GM12878 (cell line): ENCODE data around the gene ADRA2B. TPM values are rescaled to one million over a fixed set of nuclear protein-coding genes. Genes with fewer than 3 reads are reported as not detected.

ENCODE experiments used
- BCLAF1 ChIP-seq: fragments of 450-650 bp; IDR thresholded peaks from 2 replicates; pipeline ENCODE4 v1.6.1; 2017; ENCODE audit warnings: antibody characterized with exemption, mild to moderate bottlenecking, moderate library complexity
- CBFB ChIP-seq: IDR thresholded peaks from 2 replicates; pipeline ENCODE4 v1.6.1; 2016; ENCODE audit warnings: antibody characterized with exemption, low read depth
- CBX5 ChIP-seq: sonication (generic); IDR thresholded peaks from 2 replicates; pipeline ENCODE4 v1.6.1; 2016; ENCODE audit warnings: low read depth, moderate library complexity, mild to moderate bottlenecking, inconsistent platforms
- CEBPB ChIP-seq, 2 experiments: fragments of 150-350 bp in 1 of 2; IDR thresholded peaks; 2 replicates each; pipeline ENCODE4 v1.6.1; 2012 to 2014; ENCODE audit warnings: low read depth in 2 of 2, low read length in 2 of 2, borderline replicate concordance in 1 of 2, inconsistent platforms in 1 of 2
- E2F8 ChIP-seq: fragments of 450-650 bp; IDR thresholded peaks from 2 replicates; pipeline ENCODE4 v1.6.1; 2018; ENCODE audit warnings: mild to moderate bottlenecking, low read depth, moderate library complexity; ENCODE audit not compliant: partially characterized antibody
- NKRF ChIP-seq: fragments of 450-650 bp; conservative IDR thresholded peaks from 2 replicates; pipeline ENCODE4 v1.6.1; 2017; ENCODE audit warnings: mild to moderate bottlenecking, moderate library complexity
- NR2C1 ChIP-seq: fragments of 450-650 bp; IDR thresholded peaks from 2 replicates; pipeline ENCODE4 v1.6.1; 2017; ENCODE audit warnings: antibody characterized with exemption, mild to moderate bottlenecking, moderate library complexity
- NR2C2 ChIP-seq: IDR thresholded peaks from 2 replicates; pipeline ENCODE4 v1.6.1; 2011; ENCODE audit warnings: borderline replicate concordance, low read depth; ENCODE audit not compliant: control insufficient read depth, insufficient read length
- PRDM15 ChIP-seq: fragments of 450-650 bp; formaldehyde crosslinking; IDR thresholded peaks from 2 replicates; pipeline ENCODE4 v1.4.0; 2020; ENCODE audit warnings: mild to moderate bottlenecking, moderate library complexity
- TARDBP ChIP-seq: IDR thresholded peaks from 2 replicates; pipeline ENCODE4 v1.6.1; 2016; ENCODE audit warnings: borderline replicate concordance
- ZBTB4 ChIP-seq: fragments of 450-650 bp; formaldehyde crosslinking; IDR thresholded peaks from 2 replicates; pipeline ENCODE4 v1.4.0; 2022; ENCODE audit warnings: mild to moderate bottlenecking, moderate library complexity
- ZNF217 ChIP-seq: fragments of 450-650 bp; IDR thresholded peaks from 2 replicates; pipeline ENCODE4 v1.6.1; 2017; ENCODE audit warnings: antibody characterized with exemption, mild to moderate bottlenecking
- ZNF274 ChIP-seq: IDR thresholded peaks from one replicate; pipeline ENCODE4 v1.8.0; 2011; ENCODE audit not compliant: insufficient read length, insufficient read depth
- polyA plus RNA-seq, 11 experiments: library from polyadenylated mRNA; depleted of rRNA in 4 of 11; unstranded in 6 of 11; stranded (reverse) in 5 of 11; fragments of >200 nt; fragmentation: Nextera tagmentation in 4 of 11; fragmentation: Illumina TruSeq in 1 of 11; extraction: Ambion mirVana in 4 of 11; extraction: Trizol in 1 of 11; gene quantifications; 1 replicate in 1 of 11; 2 replicates in 10 of 11; pipeline versions ENCODE4 v1.2.1 to v1.2.3, GENCODE V29; 2011 to 2016; ENCODE audit warnings: inconsistent platforms in 2 of 11, missing spikeins in 2 of 11, low read depth in 1 of 11
- total RNA-seq, 4 experiments: library from RNA; depleted of rRNA in 3 of 4; stranded (reverse); fragments of >200 nt in 3 of 4; fragmentation: Illumina TruSeq in 1 of 4; extraction: Trizol in 1 of 4; gene quantifications; 2 replicates each; pipeline versions ENCODE4 v1.2.1 to v1.2.3, GENCODE V29; 2013 to 2021

The ADRA2B gene
- total and polyA plus RNA-seq, 10 of the 15 experiments (the other 5 are each of a cell fraction or from before 2014, with no cell fraction given) = 0.01 to 0.10 (median 0.04) TPM; not detected in 6

GRCh38 chr2:96164459-96165184 is 48.3 kb upstream of the ADRA2B start (continued):
- TF ChIP-seq ZBTB4 (CRISPR knock-in tag) = no peak
- TF ChIP-seq NR2C1 = no peak
- no peak for TF ChIP-seq BCLAF1
- no peak for TF ChIP-seq PRDM15 (CRISPR knock-in tag)
- no peak for TF ChIP-seq NR2C2
- TF ChIP-seq TARDBP = no peak
- no peak for TF ChIP-seq CBX5
- no peak for TF ChIP-seq ZNF217
- TF ChIP-seq CEBPB (IDR thresholded peaks at IDR 0.05; ENCODE audit: borderline replicate concordance in 1 of 2, low read depth in 2 of 2, low read length in 2 of 2) = no peak
- TF ChIP-seq E2F8 = no peak
- no peak for TF ChIP-seq NKRF
- TF ChIP-seq ZNF274 = no peak
- peak; percentile 63 for TF ChIP-seq CBFB
